ENCODE results near the gene GPR39. TPM values are rescaled to one million over a fixed set of nuclear protein-coding genes. Genes with fewer than 3 reads are reported as not detected.

GPR39 gene
- polyA plus RNA-seq, 1 experiment, result 2.9 TPM

DNA sequence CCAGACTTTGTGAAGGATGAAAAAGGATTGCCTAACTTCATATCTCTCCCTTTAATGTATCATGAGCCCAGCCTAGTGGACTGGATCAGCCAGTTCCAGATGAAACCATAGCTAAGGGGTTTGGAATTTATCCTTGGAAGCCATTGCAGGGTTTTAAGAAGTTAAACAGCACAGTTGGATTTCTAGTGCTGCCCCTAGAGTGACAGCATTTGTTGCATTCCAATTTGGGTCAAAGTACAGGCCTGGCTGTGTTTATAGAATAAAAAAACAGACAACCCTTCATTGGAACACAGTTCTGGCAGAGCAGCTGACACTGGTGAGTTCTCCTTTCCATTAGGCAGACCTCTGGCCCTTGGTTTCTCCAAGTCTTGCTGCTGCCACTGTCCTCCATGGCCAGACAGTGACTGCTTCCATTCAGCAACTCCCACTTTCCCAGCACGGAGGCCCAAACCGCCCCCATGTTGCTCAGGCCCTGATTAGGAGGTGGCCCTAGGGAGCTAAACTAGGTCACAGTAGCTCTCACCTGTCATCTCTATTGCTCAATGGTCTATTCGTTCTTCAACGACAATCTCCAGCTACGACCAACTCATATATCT is 8.0 kb downstream of the GPR39 start:
- no peaks in the 10 kb centered on the region for H3K9me3 ChIP-seq (ENCODE audit: control insufficient read depth, insufficient read depth, low read length)
- ChIA-PET CTCF (interaction anchor here (0.8 to 1.2 kb wide), 4 partner anchors 12 to 122 kb away, joined by 3 to 7 read pairs (median 3); no protein-coding TSS in a partner anchor), POLR2A (interaction anchor here (1.3 kb wide), 1 partner anchor 9 kb away, joined by 5 read pairs; the partner anchor contains the start of gene GPR39)
- TF ChIP-seq, protein P1, sequence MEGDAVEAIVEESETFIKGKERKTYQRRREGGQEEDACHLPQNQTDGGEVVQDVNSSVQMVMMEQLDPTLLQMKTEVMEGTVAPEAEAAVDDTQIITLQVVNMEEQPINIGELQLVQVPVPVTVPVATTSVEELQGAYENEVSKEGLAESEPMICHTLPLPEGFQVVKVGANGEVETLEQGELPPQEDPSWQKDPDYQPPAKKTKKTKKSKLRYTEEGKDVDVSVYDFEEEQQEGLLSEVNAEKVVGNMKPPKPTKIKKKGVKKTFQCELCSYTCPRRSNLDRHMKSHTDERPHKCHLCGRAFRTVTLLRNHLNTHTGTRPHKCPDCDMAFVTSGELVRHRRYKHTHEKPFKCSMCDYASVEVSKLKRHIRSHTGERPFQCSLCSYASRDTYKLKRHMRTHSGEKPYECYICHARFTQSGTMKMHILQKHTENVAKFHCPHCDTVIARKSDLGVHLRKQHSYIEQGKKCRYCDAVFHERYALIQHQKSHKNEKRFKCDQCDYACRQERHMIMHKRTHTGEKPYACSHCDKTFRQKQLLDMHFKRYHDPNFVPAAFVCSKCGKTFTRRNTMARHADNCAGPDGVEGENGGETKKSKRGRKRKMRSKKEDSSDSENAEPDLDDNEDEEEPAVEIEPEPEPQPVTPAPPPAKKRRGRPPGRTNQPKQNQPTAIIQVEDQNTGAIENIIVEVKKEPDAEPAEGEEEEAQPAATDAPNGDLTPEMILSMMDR (IDR thresholded peaks at IDR 0.05; ENCODE audit: low read depth, low read length), result peak; percentile 14; the same call in 1 of the 2 replicates
- no peak for DNase-seq (ENCODE audit: low read depth, low spot score)
- no peak overlapping the region for H3K4me3 ChIP-seq (ENCODE audit: low read depth, low read length)
- no peaks in the 10 kb centered on the region for H3K27me3 ChIP-seq (ENCODE audit: control insufficient read depth, insufficient read depth, low read length)
- no peak overlapping the region for H3K27ac ChIP-seq (ENCODE audit: low read depth, low read length)

- ChIA-PET CTCF (no interaction called here), POLR2A (no interaction called here)
- TF ChIP-seq, protein P1 (IDR thresholded peaks at IDR 0.05; ENCODE audit: low read depth, low read length), result no peak
- no peak for DNase-seq (ENCODE audit: low read depth, low spot score)
- H3K4me3 ChIP-seq (ENCODE audit: low read depth, low read length), result no peak overlapping the region
- no peaks in the 10 kb centered on the region for H3K9me3 ChIP-seq (ENCODE audit: control insufficient read depth, insufficient read depth, low read length)
- H3K27me3 ChIP-seq (ENCODE audit: control insufficient read depth, insufficient read depth, low read length), result no peaks in the 10 kb centered on the region
- H3K27ac ChIP-seq (ENCODE audit: low read depth, low read length), result no peak overlapping the region
Observed at GRCh38 chr2:132426033-132426432, 9.4 kb downstream of the GPR39 start.

- no peak for DNase-seq (ENCODE audit: low read depth, low spot score)
- Histone ChIP-seq H3K9me3 (ENCODE audit: control insufficient read depth, insufficient read depth, low read length) (no peaks in the 10 kb centered on the region), H3K27me3 (ENCODE audit: control insufficient read depth, insufficient read depth, low read length) (no peaks in the 10 kb centered on the region), H3K27ac (ENCODE audit: low read depth, low read length) (no peak overlapping the region), H3K4me3 (ENCODE audit: low read depth, low read length) (no peak overlapping the region)
- CTCF ChIA-PET, result no interaction called here
- TF ChIP-seq, protein P1 (IDR thresholded peaks at IDR 0.05; ENCODE audit: low read depth, low read length), result no peak
- POLR2A ChIA-PET, result no interaction called here
Observed at GRCh38 chr2:132426656-132427055, 10.1 kb downstream of the GPR39 start.

- ChIA-PET POLR2A (no interaction called here), CTCF (interaction anchor here (1.1 to 1.9 kb wide), 2 partner anchors 20 to 81 kb away, joined by 4 to 5 read pairs; no protein-coding TSS in a partner anchor)
- DNase-seq (ENCODE audit: low read depth, low spot score), result no peak
- TF ChIP-seq, protein P1 (IDR thresholded peaks at IDR 0.05; ENCODE audit: low read depth, low read length), result no peak
- Histone ChIP-seq H3K27me3 (ENCODE audit: control insufficient read depth, insufficient read depth, low read length) (no peaks in the 10 kb centered on the region), H3K9me3 (ENCODE audit: control insufficient read depth, insufficient read depth, low read length) (no peaks in the 10 kb centered on the region), H3K4me3 (ENCODE audit: low read depth, low read length) (no peak overlapping the region), H3K27ac (ENCODE audit: low read depth, low read length) (no peak overlapping the region)
Observed at GRCh38 chr2:132429351-132429750, 12.7 kb downstream of the GPR39 start.

- TF ChIP-seq, protein P1 (IDR thresholded peaks at IDR 0.05; ENCODE audit: low read depth, low read length), result no peak
- Histone ChIP-seq H3K4me3 (ENCODE audit: low read depth, low read length) (no peak overlapping the region), H3K27ac (ENCODE audit: low read depth, low read length) (no peak overlapping the region), H3K9me3 (ENCODE audit: control insufficient read depth, insufficient read depth, low read length) (no peaks in the 10 kb centered on the region), H3K27me3 (ENCODE audit: control insufficient read depth, insufficient read depth, low read length) (no peaks in the 10 kb centered on the region)
- ChIA-PET CTCF (no interaction called here), POLR2A (no interaction called here)
- DNase-seq (ENCODE audit: low read depth, low spot score), result no peak
Observed at GRCh38 chr2:132429941-132430573, 13.5 kb downstream of the GPR39 start.
